Astrocyte of the spinal cord (primary cell): ENCODE data around the gene VWA5B1.
A peak's percentile ranks its signal among the peaks of the same experiment; 100 is the strongest.

Experiments used
- DNase-seq: peaks from one replicate; pipeline ENCODE4 v3.0.0; 2011; ENCODE audit warnings: low read depth, low spot score
- H3K4me3 ChIP-seq: 2 replicates; pipeline ENCODE4 v1.5.1; 2011; ENCODE audit warnings: low read depth, mild to moderate bottlenecking, low read length, moderate library complexity
- in situ Hi-C: cut with HindIII; loops from 2 replicates; pipeline ENCODE4 v1.10.0; 2017; ENCODE audit warnings: low sequenced_read_pairs
- TF ChIP-seq, protein P1 (sequence below): IDR thresholded peaks from 2 replicates; pipeline ENCODE4 v1.5.1; 2012; ENCODE audit warnings: low read depth, mild to moderate bottlenecking, low read length, inconsistent platforms

The VWA5B1 gene

DNA sequence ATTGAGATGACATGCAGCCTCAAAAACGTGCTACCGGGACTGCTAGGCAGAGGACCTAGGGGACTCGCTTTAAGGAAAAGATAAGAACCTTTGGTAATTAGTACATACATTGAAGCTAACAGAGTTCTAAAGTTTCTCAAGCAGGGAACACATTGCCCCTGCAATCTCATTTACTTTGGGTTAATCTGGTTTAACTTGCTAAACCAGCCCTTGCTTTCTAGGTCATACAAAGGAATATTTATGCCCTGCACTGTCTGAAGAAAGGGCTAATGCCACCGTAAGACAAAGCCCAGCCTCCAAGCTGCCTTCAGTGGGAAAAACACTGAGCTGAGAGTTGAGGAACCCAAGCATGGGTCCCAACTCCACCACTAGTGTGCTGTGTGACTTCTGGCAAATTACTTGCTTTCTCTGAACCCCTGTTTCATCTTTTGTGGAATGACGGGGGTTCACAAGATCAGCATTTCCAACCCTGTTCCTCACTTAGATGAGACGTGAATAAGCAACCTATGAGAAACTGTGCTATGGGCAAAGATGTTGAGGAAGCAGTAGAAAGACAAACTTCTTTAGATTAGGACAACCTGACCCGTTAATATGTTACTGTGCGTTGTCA is 66.3 kb downstream of the VWA5B1 start:
- DNase-seq: no peak
- TF ChIP-seq, protein P1, sequence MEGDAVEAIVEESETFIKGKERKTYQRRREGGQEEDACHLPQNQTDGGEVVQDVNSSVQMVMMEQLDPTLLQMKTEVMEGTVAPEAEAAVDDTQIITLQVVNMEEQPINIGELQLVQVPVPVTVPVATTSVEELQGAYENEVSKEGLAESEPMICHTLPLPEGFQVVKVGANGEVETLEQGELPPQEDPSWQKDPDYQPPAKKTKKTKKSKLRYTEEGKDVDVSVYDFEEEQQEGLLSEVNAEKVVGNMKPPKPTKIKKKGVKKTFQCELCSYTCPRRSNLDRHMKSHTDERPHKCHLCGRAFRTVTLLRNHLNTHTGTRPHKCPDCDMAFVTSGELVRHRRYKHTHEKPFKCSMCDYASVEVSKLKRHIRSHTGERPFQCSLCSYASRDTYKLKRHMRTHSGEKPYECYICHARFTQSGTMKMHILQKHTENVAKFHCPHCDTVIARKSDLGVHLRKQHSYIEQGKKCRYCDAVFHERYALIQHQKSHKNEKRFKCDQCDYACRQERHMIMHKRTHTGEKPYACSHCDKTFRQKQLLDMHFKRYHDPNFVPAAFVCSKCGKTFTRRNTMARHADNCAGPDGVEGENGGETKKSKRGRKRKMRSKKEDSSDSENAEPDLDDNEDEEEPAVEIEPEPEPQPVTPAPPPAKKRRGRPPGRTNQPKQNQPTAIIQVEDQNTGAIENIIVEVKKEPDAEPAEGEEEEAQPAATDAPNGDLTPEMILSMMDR: no peak
- no peak overlapping the region for H3K4me3 ChIP-seq
- in situ Hi-C loops: no loop called here

- in situ Hi-C loops: no loop called here
- TF ChIP-seq, protein P1: no peak
- no peak overlapping the region for H3K4me3 ChIP-seq
- no peak for DNase-seq
These were observed 67.1 kb downstream of the VWA5B1 start for GRCh38 chr1:20357796-20358195.

DNA sequence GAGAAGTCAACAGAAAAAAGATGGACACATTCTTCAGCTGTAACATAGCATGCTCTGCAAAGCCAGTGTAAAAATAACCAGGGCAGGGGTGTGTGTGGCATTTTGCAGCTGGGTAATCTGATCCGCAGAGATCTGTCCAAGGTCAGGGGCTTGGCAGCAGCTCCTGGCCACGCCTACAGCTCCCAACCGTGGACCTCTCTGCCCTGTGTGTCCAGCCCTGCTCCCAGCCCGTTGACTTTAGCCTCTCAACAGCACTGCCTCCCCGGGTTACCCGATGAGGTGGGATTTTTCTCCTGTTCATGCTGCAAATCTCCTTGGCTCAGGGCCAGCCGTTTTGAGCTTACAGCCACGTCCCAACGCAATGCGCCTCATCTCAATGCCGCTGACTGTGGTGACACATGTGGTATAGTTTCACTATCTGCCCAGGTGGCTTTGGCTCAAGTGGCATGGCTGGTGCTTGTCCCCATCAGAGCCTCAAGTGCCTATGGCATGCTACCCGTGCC is 68.1 kb downstream of the VWA5B1 start:
- peak; percentile 20 for DNase-seq
- H3K4me3 ChIP-seq: no peak overlapping the region
- in situ Hi-C loops: no loop called here
- TF ChIP-seq, protein P1: no peak

GRCh38 chr1:20359451-20360330 is 69.0 kb downstream of the VWA5B1 start:
- in situ Hi-C loops: no loop called here
- H3K4me3 ChIP-seq: no peak overlapping the region
- TF ChIP-seq, protein P1: no peak
- no peak for DNase-seq

DNA sequence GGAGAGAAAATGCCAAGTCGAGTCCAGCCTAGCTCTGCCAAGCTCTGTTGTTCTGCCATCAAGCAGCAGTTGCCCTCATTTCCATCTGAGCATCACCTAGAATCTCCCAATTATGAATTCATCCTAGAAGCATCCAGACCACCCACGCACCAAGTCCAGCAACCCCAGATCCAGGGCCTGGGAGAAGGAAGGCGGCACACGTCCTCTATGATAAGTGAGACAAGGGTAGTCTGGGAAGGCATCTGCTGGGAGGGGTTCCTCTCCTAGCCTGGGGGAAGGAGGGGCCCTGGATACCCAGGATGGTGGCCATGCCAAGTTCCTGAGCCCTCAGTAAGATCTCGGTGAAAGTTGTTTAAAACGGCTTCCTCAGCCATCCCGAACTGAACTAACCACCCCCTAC is 70.7 kb downstream of the VWA5B1 start:
- TF ChIP-seq, protein P1: no peak
- in situ Hi-C loops: no loop called here
- no peak for DNase-seq
- H3K4me3 ChIP-seq: no peak overlapping the region

DNA sequence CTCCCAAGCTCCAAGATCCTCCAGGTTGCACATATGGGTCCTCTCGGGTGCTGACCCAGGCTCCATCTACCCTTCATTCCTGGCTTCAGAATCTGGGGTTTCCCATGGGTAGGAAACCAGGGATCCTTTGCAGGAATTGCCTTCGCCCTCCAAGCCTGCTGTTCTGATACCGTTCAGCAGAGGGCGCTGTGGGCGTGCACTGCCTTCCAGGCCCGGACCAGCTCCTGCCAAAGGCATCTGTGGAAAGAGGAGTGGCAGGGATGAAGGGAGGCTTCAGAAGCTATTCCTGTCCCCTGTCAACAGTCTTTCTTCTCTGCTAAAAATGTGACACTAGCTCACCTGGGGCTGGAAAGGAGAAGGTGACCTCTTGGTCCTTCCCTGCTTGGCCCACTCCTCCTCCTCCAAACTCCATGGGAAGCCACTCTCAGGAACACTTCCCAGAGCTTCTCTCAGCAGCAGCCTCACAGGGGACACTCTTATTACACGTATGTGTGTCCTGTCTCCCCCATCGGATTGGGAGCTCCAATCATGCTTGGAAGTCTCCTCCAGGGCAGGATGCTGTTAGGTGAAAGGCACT is 71.2 kb downstream of the VWA5B1 start:
- in situ Hi-C loops: no loop called here
- TF ChIP-seq, protein P1: peak; percentile 93
- H3K4me3 ChIP-seq: no peak overlapping the region
- peak; percentile 50 for DNase-seq
